T-cell (primary cell): Measurements from ENCODE around the gene C10orf120. TPM values are rescaled to one million over a fixed set of nuclear protein-coding genes. Genes with fewer than 3 reads are reported as not detected.

Source experiments
- ATAC-seq, 4 experiments: fragments of 200-7000 bp in 3 of 4; fragments of 150-1000 bp in 1 of 4; cut with Tn5 transposase; replicated peaks in 1 of 4; 1 replicate in 3 of 4; 2 replicates in 1 of 4; pipeline ENCODE4 v1.10.0; 2021; ENCODE audit warnings: moderate library complexity in 3 of 4, mild to moderate bottlenecking in 2 of 4, moderate number of reproducible peaks in 1 of 4
- CTCF ChIA-PET, 2 donors: fragments of 300-600 bp; sonication (Branson Sonifier 250); formaldehyde crosslinking; loops; one replicate each; lab custom pipeline; 2022; ENCODE audit warnings: antibody characterized with exemption in 2 of 2; lab: Charles Lee
- POLR2A ChIA-PET, 2 donors: fragments of 300-600 bp; sonication (Branson Sonifier 250); formaldehyde crosslinking; loops; one replicate each; lab custom pipeline; 2022; ENCODE audit warnings: antibody characterized with exemption in 2 of 2; lab: Charles Lee
- DNase-seq, 35 experiments: peaks; one replicate each; pipeline versions ENCODE4 v3.0.0 to v3.0.0-alpha.2; 2013 to 2023
- H3K27ac ChIP-seq: one replicate; pipeline ENCODE4 v1.5.1; 2013; ENCODE audit warnings: low read length
- H3K27me3 ChIP-seq, 2 experiments: replicated peaks in 1 of 2; 1 replicate in 1 of 2; 2 replicates in 1 of 2; pipeline versions ENCODE4 v1.6.1 to v1.7.0; 2013; ENCODE audit warnings: low read length in 1 of 2, mixed read lengths in 1 of 2; ENCODE audit not compliant: control insufficient read depth in 2 of 2, insufficient read depth in 2 of 2; ENCODE audit errors: extremely low read depth in 1 of 2
- H3K36me3 ChIP-seq, 2 donors: 1 replicate in 1 of 2; 2 replicates in 1 of 2; pipeline versions ENCODE4 v1.6.1 to v1.7.0; 2013; ENCODE audit warnings: low read length in 1 of 2; ENCODE audit not compliant: control insufficient read depth in 2 of 2, insufficient read depth in 1 of 2; ENCODE audit errors: extremely low read depth in 1 of 2
- H3K4me1 ChIP-seq, 2 experiments: 1 replicate in 1 of 2; 2 replicates in 1 of 2; pipeline versions ENCODE4 v1.6.1 to v1.7.0; 2013; ENCODE audit warnings: low read length in 2 of 2, mixed read lengths in 1 of 2; ENCODE audit not compliant: insufficient read depth in 2 of 2, control insufficient read depth in 1 of 2; ENCODE audit errors: extremely low read depth in 1 of 2
- H3K4me3 ChIP-seq, 2 donors: 1 replicate in 1 of 2; 2 replicates in 1 of 2; pipeline versions ENCODE4 v1.5.1 to v1.7.0; 2013; ENCODE audit warnings: mild to moderate bottlenecking in 2 of 2, low read length in 1 of 2, moderate library complexity in 1 of 2; ENCODE audit not compliant: control insufficient read depth in 1 of 2; ENCODE audit errors: extremely low read depth in 1 of 2
- H3K9me3 ChIP-seq: 2 replicates; pipeline ENCODE4 v1.7.0; 2013
- H3K27ac Mint-ChIP-seq, 2 donors: one replicate each; pipeline ENCODE4 v1.8.0; 2020 to 2021; ENCODE audit warnings: mild to moderate bottlenecking in 2 of 2, mixed read lengths in 2 of 2
- H3K27me3 Mint-ChIP-seq, 2 donors: one replicate each; pipeline ENCODE4 v1.8.0; 2021 to 2022; ENCODE audit warnings: mixed read lengths in 2 of 2
- H3K36me3 Mint-ChIP-seq: one replicate; pipeline ENCODE4 v1.8.0; 2021; ENCODE audit warnings: mixed read lengths
- H3K4me1 Mint-ChIP-seq, 3 donors: one replicate each; pipeline ENCODE4 v1.8.0; 2020 to 2022; ENCODE audit warnings: mixed read lengths in 3 of 3, mild to moderate bottlenecking in 1 of 3
- H3K4me3 Mint-ChIP-seq, 3 donors: one replicate each; pipeline ENCODE4 v1.8.0; 2020 to 2022; ENCODE audit warnings: mild to moderate bottlenecking in 3 of 3, mixed read lengths in 3 of 3, moderate library complexity in 3 of 3
- H3K9me3 Mint-ChIP-seq, 3 donors: one replicate each; pipeline ENCODE4 v1.8.0; 2020 to 2022; ENCODE audit warnings: mixed read lengths in 3 of 3
- WGBS: methylation state at CpG from one replicate; pipeline ENCODE4 v1.1.5; 2013; ENCODE audit warnings: missing lambda C conversion rate; ENCODE audit not compliant: insufficient coverage; 5-methylcytosine and 5-hydroxymethylcytosine counted together
- total RNA-seq, 35 experiments: library from RNA in 6 of 35; stranded (reverse) in 6 of 35; fragments of 120-200 nt in 1 of 35; gene quantifications; one replicate each; pipeline versions ENCODE4 v1.2.1 to v1.2.4 and lab custom pipeline; 2013 to 2026

Gene C10orf120
- total RNA-seq, 5 donors from 2014 or later (not counting 1 experiment from before 2014, with no cell fraction given) = not detected

DNA sequence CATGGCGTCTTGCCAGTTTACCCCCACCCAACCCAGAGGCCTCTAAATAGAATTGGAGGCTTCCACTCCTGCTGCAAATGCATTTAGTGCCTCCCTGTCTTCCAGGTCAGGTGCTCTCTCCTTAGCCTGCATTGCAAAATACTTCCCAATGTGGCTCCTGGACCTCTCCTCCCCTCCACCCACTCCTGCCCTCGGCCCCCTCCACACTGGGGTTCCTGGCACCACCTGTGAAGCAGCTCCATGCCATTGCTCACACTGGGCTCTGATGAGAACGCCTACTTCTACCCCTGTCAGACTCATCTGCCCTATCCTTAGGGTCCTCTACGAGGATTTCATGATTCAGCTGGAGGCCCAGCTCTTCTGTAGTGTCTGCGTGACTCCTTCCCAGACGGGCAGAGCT is 37.4 kb downstream of the C10orf120 start:
- no peaks in the 10 kb centered on the region for H3K4me1 Mint-ChIP-seq
- Histone ChIP-seq H3K4me1 (no peaks in the 10 kb centered on the region), H3K36me3 (no peaks in the 10 kb centered on the region), H3K9me3 (no peaks in the 10 kb centered on the region), H3K27me3 (peaks cover 0 to 21% of the 10 kb centered on the region in 2 experiments), H3K4me3 (no peak overlapping the region), H3K27ac (no peak overlapping the region)
- POLR2A ChIA-PET = no interaction called here
- ATAC-seq (no peak), DNase-seq (no peak)
- H3K4me3 Mint-ChIP-seq = no peak overlapping the region
- no peak overlapping the region for H3K27ac Mint-ChIP-seq
- CTCF ChIA-PET = no interaction called here
- WGBS = 55% methylated on average over 3 of the region's 6 CpGs
- peaks cover 21 to 33% of the 10 kb centered on the region in 2 donors for H3K27me3 Mint-ChIP-seq
- no peaks in the 10 kb centered on the region for H3K9me3 Mint-ChIP-seq
- H3K36me3 Mint-ChIP-seq = no peaks in the 10 kb centered on the region

DNA sequence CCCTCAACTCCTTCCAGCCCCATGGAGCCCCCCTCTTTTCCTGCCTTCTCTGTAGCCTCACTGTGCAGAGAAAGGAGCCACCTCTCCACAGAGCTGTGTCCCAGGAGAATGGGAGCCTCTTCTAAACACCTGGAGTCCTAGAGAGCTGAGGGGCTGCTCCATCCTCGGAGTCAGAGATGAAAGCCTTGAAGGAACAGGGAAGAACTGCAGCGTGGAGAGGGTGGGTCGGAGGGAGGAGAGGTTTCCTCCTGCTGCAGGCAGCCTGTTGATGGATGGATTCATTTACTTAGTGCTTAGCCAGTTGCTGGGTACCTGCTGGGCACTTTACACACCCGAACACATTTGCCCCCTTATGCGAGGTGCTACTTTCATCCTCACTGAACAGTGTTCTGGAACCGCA is 39.0 kb downstream of the C10orf120 start:
- H3K4me1 ChIP-seq = no peaks in the 10 kb centered on the region
- H3K36me3 ChIP-seq = no peaks in the 10 kb centered on the region
- Mint-ChIP-seq H3K4me1 (no peaks in the 10 kb centered on the region), H3K9me3 (no peaks in the 10 kb centered on the region), H3K4me3 (no peak overlapping the region), H3K27me3 (peaks cover 21 to 34% of the 10 kb centered on the region in 2 donors), H3K27ac (no peak overlapping the region), H3K36me3 (no peaks in the 10 kb centered on the region)
- CTCF ChIA-PET = no interaction called here
- POLR2A ChIA-PET = no interaction called here
- WGBS = 100% methylated on average over 2 of the region's 6 CpGs
- H3K4me3 ChIP-seq = no peak overlapping the region
- DNase-seq = no peak
- peaks cover 0 to 22% of the 10 kb centered on the region in 2 experiments for H3K27me3 ChIP-seq
- no peak overlapping the region for H3K27ac ChIP-seq
- no peak for ATAC-seq
- no peaks in the 10 kb centered on the region for H3K9me3 ChIP-seq

DNA sequence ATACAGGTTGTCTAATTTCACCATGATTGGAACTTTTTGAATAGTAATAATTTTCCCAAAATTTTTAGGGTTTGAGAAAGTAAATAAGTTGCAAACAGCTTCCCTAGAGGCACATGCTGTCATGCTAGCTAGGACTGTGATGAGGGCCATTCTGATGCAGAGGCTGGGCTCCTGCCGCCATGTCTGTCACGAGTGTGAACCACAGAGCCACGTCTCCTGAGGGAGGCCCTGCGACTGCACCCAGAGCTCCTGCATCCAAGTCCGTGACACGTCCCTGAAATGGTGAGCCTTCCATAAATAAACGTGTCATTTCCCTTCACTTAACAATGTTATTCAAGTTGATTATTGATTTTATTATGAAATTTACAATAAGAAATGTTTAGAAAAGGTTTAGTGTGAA is 40.0 kb downstream of the C10orf120 start:
- Mint-ChIP-seq H3K36me3 (no peaks in the 10 kb centered on the region), H3K27me3 (peaks cover 23 to 34% of the 10 kb centered on the region in 2 donors), H3K4me3 (no peak overlapping the region), H3K27ac (no peak overlapping the region), H3K9me3 (no peaks in the 10 kb centered on the region), H3K4me1 (no peaks in the 10 kb centered on the region)
- no peak for ATAC-seq
- H3K36me3 ChIP-seq = no peaks in the 10 kb centered on the region
- no peak overlapping the region for H3K27ac ChIP-seq
- ChIA-PET POLR2A (no interaction called here), CTCF (no interaction called here)
- no peak for DNase-seq
- H3K27me3 ChIP-seq = peaks cover 0 to 21% of the 10 kb centered on the region in 2 experiments
- H3K4me3 ChIP-seq = no peak overlapping the region
- H3K4me1 ChIP-seq = no peaks in the 10 kb centered on the region
- no peaks in the 10 kb centered on the region for H3K9me3 ChIP-seq
- WGBS = 78% methylated on average over 4 of the region's 7 CpGs

DNA sequence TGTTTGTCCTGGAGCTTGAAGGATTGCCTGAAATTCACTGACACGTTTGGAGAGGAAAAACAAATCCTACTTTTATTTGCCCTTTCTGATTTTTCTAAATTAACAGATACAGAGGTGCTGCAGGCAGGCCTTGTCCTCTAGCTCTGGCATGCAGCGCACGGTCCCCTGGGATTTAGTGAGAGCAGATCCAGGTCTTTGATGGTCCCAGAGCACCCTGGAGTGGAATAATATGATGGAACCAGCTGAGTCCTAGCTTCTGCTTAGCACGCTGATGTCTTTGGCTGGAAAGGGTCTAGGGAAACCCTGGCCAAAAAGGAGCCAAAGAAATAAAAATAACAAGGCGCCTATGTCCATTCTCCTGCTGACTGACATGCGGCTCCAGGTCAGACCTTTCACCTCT is 40.5 kb downstream of the C10orf120 start:
- no peak overlapping the region for H3K27ac ChIP-seq
- DNase-seq (no peak), ATAC-seq (no peak)
- H3K27me3 ChIP-seq = peaks cover 0 to 17% of the 10 kb centered on the region in 2 experiments
- H3K4me1 ChIP-seq = no peaks in the 10 kb centered on the region
- H3K4me1 Mint-ChIP-seq = no peaks in the 10 kb centered on the region
- H3K4me3 ChIP-seq = no peak overlapping the region
- ChIA-PET CTCF (no interaction called here), POLR2A (no interaction called here)
- no peak overlapping the region for H3K4me3 Mint-ChIP-seq
- H3K9me3 ChIP-seq = no peaks in the 10 kb centered on the region
- H3K9me3 Mint-ChIP-seq = no peaks in the 10 kb centered on the region
- 48% methylated on average over 4 of the region's 6 CpGs for WGBS
- H3K27ac Mint-ChIP-seq = no peak overlapping the region
- H3K36me3 ChIP-seq = no peaks in the 10 kb centered on the region
- H3K36me3 Mint-ChIP-seq = no peaks in the 10 kb centered on the region
- H3K27me3 Mint-ChIP-seq = peaks cover 23 to 32% of the 10 kb centered on the region in 2 donors

DNA sequence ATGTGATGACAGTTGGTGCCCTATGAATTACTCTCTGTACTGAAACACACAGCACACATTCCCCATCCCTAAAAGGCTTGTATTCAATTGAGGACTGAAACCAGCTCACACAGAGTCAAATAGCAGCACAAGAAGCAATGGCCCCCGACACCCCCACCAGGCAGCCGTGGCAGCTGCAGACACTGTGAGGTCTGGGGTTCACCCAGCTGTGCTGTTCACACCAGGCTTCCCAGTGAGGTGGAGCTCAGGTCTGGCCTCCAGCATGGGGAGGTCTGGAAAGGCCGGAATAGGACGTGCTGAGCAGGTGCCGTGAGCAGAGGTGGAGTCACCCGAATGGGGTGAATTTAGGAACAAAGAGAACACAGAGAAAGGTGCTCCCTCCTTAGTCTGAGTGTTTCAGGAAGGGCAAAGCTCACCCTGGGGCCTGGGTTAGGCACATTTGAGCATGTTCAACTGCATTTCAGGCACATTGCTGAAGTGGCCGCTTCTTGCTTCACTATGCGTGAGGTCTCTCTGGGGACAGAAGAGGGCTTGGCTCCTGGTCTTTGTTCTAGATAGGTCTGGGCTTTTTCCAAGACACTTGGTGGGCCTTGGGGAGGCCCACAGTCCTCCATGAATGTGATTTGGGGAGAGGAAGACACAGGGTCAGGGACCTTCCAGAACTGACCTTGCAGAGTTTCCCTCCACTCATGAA is 41.1 kb downstream of the C10orf120 start:
- Mint-ChIP-seq H3K27me3 (peaks cover 20 to 26% of the 10 kb centered on the region in 2 donors), H3K4me3 (no peak overlapping the region), H3K9me3 (no peaks in the 10 kb centered on the region), H3K36me3 (no peaks in the 10 kb centered on the region), H3K4me1 (no peaks in the 10 kb centered on the region), H3K27ac (no peak overlapping the region)
- Histone ChIP-seq H3K36me3 (no peaks in the 10 kb centered on the region), H3K9me3 (no peaks in the 10 kb centered on the region), H3K27me3 (peaks cover 0 to 17% of the 10 kb centered on the region in 2 experiments), H3K27ac (no peak overlapping the region), H3K4me1 (no peaks in the 10 kb centered on the region), H3K4me3 (no peak overlapping the region)
- DNase-seq (no peak), ATAC-seq (no peak)
- CTCF ChIA-PET = no interaction called here
- WGBS = 77% methylated on average over 5 of the region's 8 CpGs
- POLR2A ChIA-PET = no interaction called here

DNA sequence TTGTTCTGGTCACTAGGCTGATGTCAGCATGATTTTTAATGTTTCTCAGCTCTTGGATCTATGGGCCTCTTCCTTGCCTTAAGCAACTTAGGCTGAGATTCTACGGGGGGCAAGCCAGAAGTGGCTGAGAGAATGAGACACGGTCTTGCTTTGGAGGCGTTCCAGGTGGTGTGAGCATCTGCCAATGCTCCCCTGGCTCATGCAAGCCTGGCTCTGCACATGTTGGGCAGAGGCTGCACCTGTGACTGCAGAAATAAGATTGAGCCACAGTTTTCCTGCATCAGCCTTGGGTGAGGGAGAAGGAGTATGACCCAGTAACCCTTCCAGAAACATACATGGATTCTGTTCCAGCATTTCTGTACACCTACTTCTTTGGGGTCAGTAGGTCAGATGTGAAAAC is 41.9 kb downstream of the C10orf120 start:
- POLR2A ChIA-PET = no interaction called here
- Histone ChIP-seq H3K36me3 (no peaks in the 10 kb centered on the region), H3K27ac (no peak overlapping the region), H3K27me3 (peaks cover 0 to 17% of the 10 kb centered on the region in 2 experiments), H3K4me3 (no peak overlapping the region), H3K4me1 (no peaks in the 10 kb centered on the region), H3K9me3 (no peaks in the 10 kb centered on the region)
- Mint-ChIP-seq H3K9me3 (no peaks in the 10 kb centered on the region), H3K4me3 (no peak overlapping the region), H3K4me1 (no peaks in the 10 kb centered on the region), H3K27me3 (peaks cover 16 to 30% of the 10 kb centered on the region in 2 donors), H3K27ac (no peak overlapping the region), H3K36me3 (no peaks in the 10 kb centered on the region)
- DNase-seq = no peak
- CTCF ChIA-PET = no interaction called here
- WGBS = 45% methylated on average over 3 of the region's 3 CpGs
- ATAC-seq = no peak
